ENCODE results near the gene LRP1B. TPM values are rescaled to one million over a fixed set of nuclear protein-coding genes. Genes with fewer than 3 reads are reported as not detected.

LRP1B gene
- polyA plus RNA-seq, 1 donor from 2014 or later = 12.7 TPM

DNA sequence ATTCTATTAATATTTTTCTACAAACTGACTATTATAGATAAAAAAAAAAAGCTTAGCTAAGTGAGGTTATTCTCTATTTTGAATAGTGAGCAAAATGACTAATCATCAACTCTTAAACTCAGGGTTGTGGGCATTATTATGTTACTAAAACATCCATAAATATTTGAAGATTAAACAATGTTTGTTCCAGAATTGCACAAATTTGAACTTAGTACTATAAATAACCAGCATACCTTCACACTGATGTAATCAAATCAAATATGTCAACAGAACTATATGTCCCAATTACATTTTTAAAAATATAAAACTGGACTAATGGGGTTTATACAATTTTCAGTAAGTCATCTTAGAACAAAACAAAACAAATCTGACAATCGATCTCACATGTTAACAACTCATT, 800.9 kb downstream of the LRP1B start:
- Histone ChIP-seq H3F3A (ENCODE audit: insufficient read depth, low read length, poor library complexity, severe bottlenecking) (no peaks in the 10 kb centered on the region), H3K36me3 (ENCODE audit: insufficient read depth, low read length) (no peaks in the 10 kb centered on the region), H2AFZ (ENCODE audit: low read depth, low read length) (no peak overlapping the region), H3K9me3 (ENCODE audit: low read length) (no peaks in the 10 kb centered on the region), H3K79me2 (replicated peaks; ENCODE audit: insufficient read depth, low read length) (no peaks in the 10 kb centered on the region), H3K4me2 (ENCODE audit: low read length) (no peak overlapping the region), H3K9me2 (ENCODE audit: insufficient read depth, low read length) (no peaks in the 10 kb centered on the region), H4K20me1 (ENCODE audit: insufficient read depth) (no peaks in the 10 kb centered on the region), H3K4me3 (ENCODE audit: low read length) (no peak overlapping the region), H3K9ac (ENCODE audit: low read length) (no peak overlapping the region), H3K27me3 (ENCODE audit: insufficient read depth, low read depth, low read length) (no peaks in the 10 kb centered on the region), H3K27ac (ENCODE audit: low read length) (no peak overlapping the region)
- TF ChIP-seq EZH2 (IDR thresholded peaks at IDR 0.05; ENCODE audit: borderline replicate concordance, insufficient read depth, low read length, poor library complexity, severe bottlenecking) (no peak), SMC3 (conservative IDR thresholded peaks at IDR 0.05; ENCODE audit: poor library complexity) (no peak), POLR2AphosphoS5 (IDR thresholded peaks at IDR 0.05) (no peak), EP300 (conservative IDR thresholded peaks at IDR 0.05; ENCODE audit: poor library complexity, severe bottlenecking) (no peak), TAF1 (IDR thresholded peaks at IDR 0.05; ENCODE audit: low read depth) (no peak), RAD21 (conservative IDR thresholded peaks at IDR 0.05) (no peak), MXI1 (conservative IDR thresholded peaks at IDR 0.05; ENCODE audit: poor library complexity, severe bottlenecking) (no peak)
- TF ChIP-seq, protein P1, sequence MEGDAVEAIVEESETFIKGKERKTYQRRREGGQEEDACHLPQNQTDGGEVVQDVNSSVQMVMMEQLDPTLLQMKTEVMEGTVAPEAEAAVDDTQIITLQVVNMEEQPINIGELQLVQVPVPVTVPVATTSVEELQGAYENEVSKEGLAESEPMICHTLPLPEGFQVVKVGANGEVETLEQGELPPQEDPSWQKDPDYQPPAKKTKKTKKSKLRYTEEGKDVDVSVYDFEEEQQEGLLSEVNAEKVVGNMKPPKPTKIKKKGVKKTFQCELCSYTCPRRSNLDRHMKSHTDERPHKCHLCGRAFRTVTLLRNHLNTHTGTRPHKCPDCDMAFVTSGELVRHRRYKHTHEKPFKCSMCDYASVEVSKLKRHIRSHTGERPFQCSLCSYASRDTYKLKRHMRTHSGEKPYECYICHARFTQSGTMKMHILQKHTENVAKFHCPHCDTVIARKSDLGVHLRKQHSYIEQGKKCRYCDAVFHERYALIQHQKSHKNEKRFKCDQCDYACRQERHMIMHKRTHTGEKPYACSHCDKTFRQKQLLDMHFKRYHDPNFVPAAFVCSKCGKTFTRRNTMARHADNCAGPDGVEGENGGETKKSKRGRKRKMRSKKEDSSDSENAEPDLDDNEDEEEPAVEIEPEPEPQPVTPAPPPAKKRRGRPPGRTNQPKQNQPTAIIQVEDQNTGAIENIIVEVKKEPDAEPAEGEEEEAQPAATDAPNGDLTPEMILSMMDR (IDR thresholded peaks at IDR 0.05; ENCODE audit: poor library complexity, severe bottlenecking) = no peak
- TF ChIP-seq, protein P2, sequence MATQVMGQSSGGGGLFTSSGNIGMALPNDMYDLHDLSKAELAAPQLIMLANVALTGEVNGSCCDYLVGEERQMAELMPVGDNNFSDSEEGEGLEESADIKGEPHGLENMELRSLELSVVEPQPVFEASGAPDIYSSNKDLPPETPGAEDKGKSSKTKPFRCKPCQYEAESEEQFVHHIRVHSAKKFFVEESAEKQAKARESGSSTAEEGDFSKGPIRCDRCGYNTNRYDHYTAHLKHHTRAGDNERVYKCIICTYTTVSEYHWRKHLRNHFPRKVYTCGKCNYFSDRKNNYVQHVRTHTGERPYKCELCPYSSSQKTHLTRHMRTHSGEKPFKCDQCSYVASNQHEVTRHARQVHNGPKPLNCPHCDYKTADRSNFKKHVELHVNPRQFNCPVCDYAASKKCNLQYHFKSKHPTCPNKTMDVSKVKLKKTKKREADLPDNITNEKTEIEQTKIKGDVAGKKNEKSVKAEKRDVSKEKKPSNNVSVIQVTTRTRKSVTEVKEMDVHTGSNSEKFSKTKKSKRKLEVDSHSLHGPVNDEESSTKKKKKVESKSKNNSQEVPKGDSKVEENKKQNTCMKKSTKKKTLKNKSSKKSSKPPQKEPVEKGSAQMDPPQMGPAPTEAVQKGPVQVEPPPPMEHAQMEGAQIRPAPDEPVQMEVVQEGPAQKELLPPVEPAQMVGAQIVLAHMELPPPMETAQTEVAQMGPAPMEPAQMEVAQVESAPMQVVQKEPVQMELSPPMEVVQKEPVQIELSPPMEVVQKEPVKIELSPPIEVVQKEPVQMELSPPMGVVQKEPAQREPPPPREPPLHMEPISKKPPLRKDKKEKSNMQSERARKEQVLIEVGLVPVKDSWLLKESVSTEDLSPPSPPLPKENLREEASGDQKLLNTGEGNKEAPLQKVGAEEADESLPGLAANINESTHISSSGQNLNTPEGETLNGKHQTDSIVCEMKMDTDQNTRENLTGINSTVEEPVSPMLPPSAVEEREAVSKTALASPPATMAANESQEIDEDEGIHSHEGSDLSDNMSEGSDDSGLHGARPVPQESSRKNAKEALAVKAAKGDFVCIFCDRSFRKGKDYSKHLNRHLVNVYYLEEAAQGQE (IDR thresholded peaks at IDR 0.05; ENCODE audit: borderline replicate concordance) = no peak

DNA sequence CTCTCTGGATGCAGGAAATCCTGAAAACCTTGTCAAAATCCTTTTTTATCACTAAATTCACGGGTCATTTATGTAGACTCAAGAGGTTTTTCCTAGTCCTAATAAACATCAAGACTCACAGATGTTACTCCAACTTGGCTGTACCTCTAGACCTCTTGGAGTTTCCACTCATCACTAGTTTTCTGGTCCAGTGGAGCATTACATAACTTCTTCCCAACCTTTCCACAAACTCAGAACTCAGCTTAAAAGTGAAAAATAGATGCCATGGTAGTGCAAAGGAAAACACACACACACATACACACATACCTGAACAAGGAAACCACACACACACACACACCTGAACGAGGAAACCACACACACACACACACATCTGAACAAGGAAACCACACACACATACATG, 807.2 kb downstream of the LRP1B start:
- Histone ChIP-seq H3K36me3 (ENCODE audit: insufficient read depth, low read length) (no peaks in the 10 kb centered on the region), H3K4me3 (ENCODE audit: low read length) (no peak overlapping the region), H3K27ac (ENCODE audit: low read length) (no peak overlapping the region), H4K20me1 (ENCODE audit: insufficient read depth) (no peaks in the 10 kb centered on the region), H3F3A (ENCODE audit: insufficient read depth, low read length, poor library complexity, severe bottlenecking) (no peaks in the 10 kb centered on the region), H3K9me3 (ENCODE audit: low read length) (no peaks in the 10 kb centered on the region), H3K9me2 (ENCODE audit: insufficient read depth, low read length) (no peaks in the 10 kb centered on the region), H3K79me2 (replicated peaks; ENCODE audit: insufficient read depth, low read length) (no peaks in the 10 kb centered on the region), H3K4me2 (ENCODE audit: low read length) (no peak overlapping the region), H3K27me3 (ENCODE audit: insufficient read depth, low read depth, low read length) (no peaks in the 10 kb centered on the region), H3K9ac (ENCODE audit: low read length) (no peak overlapping the region), H2AFZ (ENCODE audit: low read depth, low read length) (no peak overlapping the region)
- no peak for TF ChIP-seq EP300 (conservative IDR thresholded peaks at IDR 0.05; ENCODE audit: poor library complexity, severe bottlenecking)
- TF ChIP-seq, protein P1 (IDR thresholded peaks at IDR 0.05; ENCODE audit: poor library complexity, severe bottlenecking) = no peak
- TF ChIP-seq, protein P2 (IDR thresholded peaks at IDR 0.05; ENCODE audit: borderline replicate concordance) = no peak
- no peak for TF ChIP-seq RAD21 (conservative IDR thresholded peaks at IDR 0.05)
- TF ChIP-seq TAF1 (IDR thresholded peaks at IDR 0.05; ENCODE audit: low read depth) = no peak
- no peak for TF ChIP-seq EZH2 (IDR thresholded peaks at IDR 0.05; ENCODE audit: borderline replicate concordance, insufficient read depth, low read length, poor library complexity, severe bottlenecking)
- TF ChIP-seq POLR2AphosphoS5 (IDR thresholded peaks at IDR 0.05) = no peak
- no peak for TF ChIP-seq MXI1 (conservative IDR thresholded peaks at IDR 0.05; ENCODE audit: poor library complexity, severe bottlenecking)
- TF ChIP-seq SMC3 (conservative IDR thresholded peaks at IDR 0.05; ENCODE audit: poor library complexity) = no peak

Measured in neural cell (in vitro differentiated cells).